ENCODE results near the gene CMAS. TPM values are rescaled to one million over a fixed set of nuclear protein-coding genes. Genes with fewer than 3 reads are reported as not detected.

Gene CMAS
- polyA plus RNA-seq, 1 of the 3 experiments (the other 2 are of a cell fraction) = 16.0 TPM

DNA sequence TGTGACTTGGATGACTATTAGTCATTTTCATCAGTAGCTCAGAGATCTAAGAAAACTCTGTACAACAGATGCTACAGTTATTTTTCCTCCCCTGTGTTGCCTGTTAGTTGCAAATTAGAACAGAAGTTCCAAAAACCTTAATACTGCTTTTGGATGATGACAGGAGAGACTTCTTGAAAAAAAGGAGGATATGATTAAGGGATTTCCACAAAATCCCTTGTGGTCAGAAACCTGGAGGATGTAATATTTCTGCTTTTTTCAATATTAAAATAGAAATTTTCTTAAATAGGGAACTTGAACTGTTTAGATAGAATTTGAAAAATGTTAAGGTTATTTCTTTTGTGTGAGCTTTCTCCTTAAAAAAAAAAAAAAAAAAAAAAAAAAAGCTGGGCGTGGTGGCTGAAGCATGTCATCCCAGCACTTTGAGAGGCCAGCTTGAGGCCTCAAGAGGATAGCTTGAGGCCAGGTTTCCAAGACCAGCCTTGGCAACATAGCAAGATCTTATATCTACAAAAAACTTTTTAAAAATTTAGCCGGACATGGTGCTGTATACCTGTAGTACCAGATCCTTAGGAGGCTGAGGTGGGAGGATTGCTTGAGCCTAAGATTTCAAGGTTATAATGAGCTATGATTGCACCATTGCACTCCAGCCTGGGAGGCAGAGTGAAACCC lies 14.1 kb downstream of the CMAS start:
- H3K9ac ChIP-seq = no peak overlapping the region
- no peak for DNase-seq
- H3K4me3 ChIP-seq (ENCODE audit: low read depth in 2 of 2, low read length in 1 of 2) = no peak overlapping the region
- no peaks in the 10 kb centered on the region for H3K9me2 ChIP-seq
- H3K4me2 ChIP-seq = no peak overlapping the region
- CTCF ChIA-PET = interaction anchor here (0.9 to 1.6 kb wide), 3 partner anchors 7 to 383 kb away, joined by 3 to 4 read pairs (median 3); no protein-coding TSS in a partner anchor
- H3K27ac ChIP-seq (ENCODE audit: low read depth in 2 of 2, low read length in 1 of 2) = no peak overlapping the region
- no peaks in the 10 kb centered on the region for H4K20me1 ChIP-seq (ENCODE audit: insufficient read depth)
- 82% methylated on average over 2 of the region's 2 CpGs for WGBS (ENCODE audit: low lambda C conversion rate)
- no peak overlapping the region for H2AFZ ChIP-seq (ENCODE audit: low read depth)
- H3K4me1 ChIP-seq (ENCODE audit: control insufficient read depth in 1 of 2, insufficient read depth in 2 of 2, low read depth in 1 of 2, low read length in 1 of 2) = no peaks in the 10 kb centered on the region
- H3K36me3 ChIP-seq (replicated peaks in 1 of 2; ENCODE audit: control insufficient read depth in 1 of 2, insufficient read depth in 2 of 2, low read length in 1 of 2) = peaks cover 59 to 77% of the 10 kb centered on the region in 2 experiments
- no peaks in the 10 kb centered on the region for H3K27me3 ChIP-seq (ENCODE audit: insufficient read depth)
- H3K79me2 ChIP-seq (ENCODE audit: insufficient read depth) = no peaks in the 10 kb centered on the region
- POLR2A ChIA-PET = no interaction called here
- TF ChIP-seq RXRA (IDR thresholded peaks at IDR 0.05; ENCODE audit: borderline replicate concordance, low read depth) = no peak
- no peak for TF ChIP-seq PBX3 (IDR thresholded peaks at IDR 0.05)
- no peak for TF ChIP-seq CTCF (IDR thresholded peaks at IDR 0.05)
- no peak for TF ChIP-seq POLR2AphosphoS5 (IDR thresholded peaks at IDR 0.05; ENCODE audit: low read depth, low read length)
- H3K9me3 ChIP-seq = no peaks in the 10 kb centered on the region
- no peaks in the 10 kb centered on the region for H3F3A ChIP-seq (replicated peaks; ENCODE audit: insufficient read depth)

GRCh38 chr12:22064968-22065367 lies 18.9 kb downstream of the CMAS start:
- Histone ChIP-seq H4K20me1 (ENCODE audit: insufficient read depth) (no peaks in the 10 kb centered on the region), H2AFZ (ENCODE audit: low read depth) (no peak overlapping the region), H3K4me2 (no peak overlapping the region), H3K9ac (no peak overlapping the region), H3K9me2 (no peaks in the 10 kb centered on the region), H3K9me3 (no peaks in the 10 kb centered on the region), H3K27me3 (ENCODE audit: insufficient read depth) (no peaks in the 10 kb centered on the region), H3F3A (replicated peaks; ENCODE audit: insufficient read depth) (no peaks in the 10 kb centered on the region), H3K4me1 (ENCODE audit: control insufficient read depth in 1 of 2, insufficient read depth in 2 of 2, low read depth in 1 of 2, low read length in 1 of 2) (no peaks in the 10 kb centered on the region), H3K36me3 (replicated peaks in 1 of 2; ENCODE audit: control insufficient read depth in 1 of 2, insufficient read depth in 2 of 2, low read length in 1 of 2) (peaks cover 42 to 52% of the 10 kb centered on the region in 2 experiments), H3K27ac (ENCODE audit: low read depth in 2 of 2, low read length in 1 of 2) (no peak overlapping the region), H3K4me3 (ENCODE audit: low read depth in 2 of 2, low read length in 1 of 2) (no peak overlapping the region), H3K79me2 (ENCODE audit: insufficient read depth) (no peaks in the 10 kb centered on the region)
- POLR2A ChIA-PET = no interaction called here
- whole genome bisulfite sequencing (ENCODE audit: low lambda C conversion rate) = 96% methylated on average over 4 of the region's 4 CpGs
- no peak for DNase-seq
- CTCF ChIA-PET = interaction anchor here (1.2 kb wide), 1 partner anchor 18 kb away, joined by 3 read pairs; no protein-coding TSS in a partner anchor
- TF ChIP-seq, protein P1, sequence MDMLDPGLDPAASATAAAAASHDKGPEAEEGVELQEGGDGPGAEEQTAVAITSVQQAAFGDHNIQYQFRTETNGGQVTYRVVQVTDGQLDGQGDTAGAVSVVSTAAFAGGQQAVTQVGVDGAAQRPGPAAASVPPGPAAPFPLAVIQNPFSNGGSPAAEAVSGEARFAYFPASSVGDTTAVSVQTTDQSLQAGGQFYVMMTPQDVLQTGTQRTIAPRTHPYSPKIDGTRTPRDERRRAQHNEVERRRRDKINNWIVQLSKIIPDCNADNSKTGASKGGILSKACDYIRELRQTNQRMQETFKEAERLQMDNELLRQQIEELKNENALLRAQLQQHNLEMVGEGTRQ (IDR thresholded peaks at IDR 0.05; ENCODE audit: borderline replicate concordance, low read depth, low read length) = no peak
- TF ChIP-seq PBX3 (IDR thresholded peaks at IDR 0.05) (no peak), CTCF (IDR thresholded peaks at IDR 0.05) (no peak), POLR2AphosphoS5 (IDR thresholded peaks at IDR 0.05; ENCODE audit: low read depth, low read length) (no peak), GATA2 (CRISPR knock-in tag; IDR thresholded peaks at IDR 0.05) (no peak), JUND (IDR thresholded peaks at IDR 0.05) (no peak), MXI1 (IDR thresholded peaks at IDR 0.05; ENCODE audit: low read depth, low read length) (no peak), RXRA (IDR thresholded peaks at IDR 0.05; ENCODE audit: borderline replicate concordance, low read depth) (no peak), FOXJ3 (CRISPR knock-in tag; IDR thresholded peaks at IDR 0.05) (no peak), YY1 (IDR thresholded peaks at IDR 0.05; ENCODE audit: low read depth) (no peak), REST (IDR thresholded peaks at IDR 0.05; ENCODE audit: low read depth, low read length) (no peak)
- TF ChIP-seq, protein P2, sequence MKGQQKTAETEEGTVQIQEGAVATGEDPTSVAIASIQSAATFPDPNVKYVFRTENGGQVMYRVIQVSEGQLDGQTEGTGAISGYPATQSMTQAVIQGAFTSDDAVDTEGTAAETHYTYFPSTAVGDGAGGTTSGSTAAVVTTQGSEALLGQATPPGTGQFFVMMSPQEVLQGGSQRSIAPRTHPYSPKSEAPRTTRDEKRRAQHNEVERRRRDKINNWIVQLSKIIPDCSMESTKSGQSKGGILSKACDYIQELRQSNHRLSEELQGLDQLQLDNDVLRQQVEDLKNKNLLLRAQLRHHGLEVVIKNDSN (IDR thresholded peaks at IDR 0.05; ENCODE audit: borderline replicate concordance, low read depth) = no peak

Measured in SK-N-SH (cell line).